HEK293 (cell line): ENCODE results near the gene PARD3B.

ENCODE experiments used
- ATF2 ChIP-seq: fragments of 450-650 bp; formaldehyde crosslinking; IDR thresholded peaks from 2 replicates; pipeline ENCODE4 v1.5.1; 2016; ENCODE audit warnings: missing biosample characterization, missing genetic modification characterization, low read depth
- CTCF ChIP-seq: fragments of 450-650 bp; formaldehyde crosslinking; IDR thresholded peaks from 2 replicates; pipeline ENCODE4 v1.5.1; 2016; ENCODE audit warnings: missing biosample characterization, missing genetic modification characterization
- KLF16 ChIP-seq: fragments of 450-650 bp; formaldehyde crosslinking; IDR thresholded peaks from 2 replicates; pipeline ENCODE4 v1.5.1; 2017; ENCODE audit warnings: missing biosample characterization, missing genetic modification characterization
- PRDM4 ChIP-seq: fragments of 450-650 bp; formaldehyde crosslinking; IDR thresholded peaks from 2 replicates; pipeline ENCODE4 v1.5.1; 2017; ENCODE audit warnings: missing biosample characterization, missing genetic modification characterization
- REST ChIP-seq: fragments of 450-650 bp; formaldehyde crosslinking; IDR thresholded peaks from 2 replicates; pipeline ENCODE4 v1.5.1; 2016; ENCODE audit warnings: missing biosample characterization, missing genetic modification characterization
- ZBTB10 ChIP-seq: fragments of 450-650 bp; formaldehyde crosslinking; IDR thresholded peaks from 2 replicates; pipeline ENCODE4 v1.5.1; 2016; ENCODE audit warnings: missing biosample characterization, missing genetic modification characterization
- ZBTB11 ChIP-seq: fragments of 450-650 bp; formaldehyde crosslinking; conservative IDR thresholded peaks from 2 replicates; pipeline ENCODE4 v1.5.1; 2016; ENCODE audit warnings: low read depth, missing biosample characterization, missing genetic modification characterization
- ZBTB17 ChIP-seq: fragments of 450-650 bp; formaldehyde crosslinking; IDR thresholded peaks from 2 replicates; pipeline ENCODE4 v1.5.1; 2016; ENCODE audit warnings: missing biosample characterization, missing genetic modification characterization
- ZBTB6 ChIP-seq: fragments of 450-650 bp; formaldehyde crosslinking; IDR thresholded peaks from 2 replicates; pipeline ENCODE4 v1.5.1; 2017; ENCODE audit warnings: missing biosample characterization, missing genetic modification characterization
- ZBTB8A ChIP-seq: fragments of 450-650 bp; formaldehyde crosslinking; IDR thresholded peaks from 2 replicates; pipeline ENCODE4 v1.5.1; 2016; ENCODE audit warnings: missing biosample characterization, missing genetic modification characterization
- ZFP37 ChIP-seq: fragments of 450-650 bp; formaldehyde crosslinking; IDR thresholded peaks from 2 replicates; pipeline ENCODE4 v1.5.1; 2016; ENCODE audit warnings: missing biosample characterization, missing genetic modification characterization
- ZNF157 ChIP-seq: fragments of 450-650 bp; formaldehyde crosslinking; IDR thresholded peaks from 2 replicates; pipeline ENCODE4 v1.5.1; 2016; ENCODE audit warnings: missing biosample characterization, missing genetic modification characterization
- ZNF175 ChIP-seq: fragments of 450-650 bp; formaldehyde crosslinking; IDR thresholded peaks from 2 replicates; pipeline ENCODE4 v1.5.1; 2016; ENCODE audit warnings: missing biosample characterization, missing genetic modification characterization
- ZSCAN18 ChIP-seq: fragments of 450-650 bp; formaldehyde crosslinking; IDR thresholded peaks from 2 replicates; pipeline ENCODE4 v1.5.1; 2016; ENCODE audit warnings: missing biosample characterization, missing genetic modification characterization

- TF ChIP-seq CTCF (tag by site-specific recombination) (no peak), ZFP37 (tag by site-specific recombination) (no peak), KLF16 (no peak), REST (tag by site-specific recombination) (no peak), ZBTB10 (no peak), ZNF175 (tag by site-specific recombination) (no peak), ZBTB6 (tag by site-specific recombination) (no peak), ZBTB8A (tag by site-specific recombination) (no peak), PRDM4 (tag by site-specific recombination) (no peak), ZNF157 (tag by site-specific recombination) (no peak), ZBTB17 (tag by site-specific recombination) (no peak), ZBTB11 (no peak), ATF2 (tag by site-specific recombination) (no peak), ZSCAN18 (tag by site-specific recombination) (no peak)
Measured at GRCh38 chr2:204611017-204611631, 65.8 kb downstream of the PARD3B start.
